ENCODE results near the gene ZNF557.

DNA sequence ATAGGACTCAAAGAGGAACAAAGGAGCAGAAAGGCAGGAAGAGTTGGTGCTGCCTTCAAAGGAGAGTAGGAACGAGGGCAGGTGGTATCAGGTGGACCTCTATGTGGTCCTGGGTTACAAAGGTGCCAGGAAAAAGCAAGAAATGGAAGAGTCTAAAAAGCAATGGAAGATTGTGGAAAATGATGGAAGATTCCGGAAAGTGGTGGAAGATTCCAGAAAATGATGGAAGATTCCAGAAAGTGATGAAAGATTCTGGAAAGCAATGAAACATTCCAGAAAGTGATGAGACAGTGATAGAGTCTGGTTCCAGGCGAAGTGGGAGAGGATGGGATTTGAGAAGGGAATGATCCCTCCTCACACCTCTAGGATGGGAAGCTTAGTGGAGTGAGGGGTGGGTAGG lies 55.3 kb downstream of the ZNF557 start:
- TF ChIP-seq, protein P1, sequence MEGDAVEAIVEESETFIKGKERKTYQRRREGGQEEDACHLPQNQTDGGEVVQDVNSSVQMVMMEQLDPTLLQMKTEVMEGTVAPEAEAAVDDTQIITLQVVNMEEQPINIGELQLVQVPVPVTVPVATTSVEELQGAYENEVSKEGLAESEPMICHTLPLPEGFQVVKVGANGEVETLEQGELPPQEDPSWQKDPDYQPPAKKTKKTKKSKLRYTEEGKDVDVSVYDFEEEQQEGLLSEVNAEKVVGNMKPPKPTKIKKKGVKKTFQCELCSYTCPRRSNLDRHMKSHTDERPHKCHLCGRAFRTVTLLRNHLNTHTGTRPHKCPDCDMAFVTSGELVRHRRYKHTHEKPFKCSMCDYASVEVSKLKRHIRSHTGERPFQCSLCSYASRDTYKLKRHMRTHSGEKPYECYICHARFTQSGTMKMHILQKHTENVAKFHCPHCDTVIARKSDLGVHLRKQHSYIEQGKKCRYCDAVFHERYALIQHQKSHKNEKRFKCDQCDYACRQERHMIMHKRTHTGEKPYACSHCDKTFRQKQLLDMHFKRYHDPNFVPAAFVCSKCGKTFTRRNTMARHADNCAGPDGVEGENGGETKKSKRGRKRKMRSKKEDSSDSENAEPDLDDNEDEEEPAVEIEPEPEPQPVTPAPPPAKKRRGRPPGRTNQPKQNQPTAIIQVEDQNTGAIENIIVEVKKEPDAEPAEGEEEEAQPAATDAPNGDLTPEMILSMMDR (optimal IDR thresholded peaks at IDR 0.05 in 1 of 3, IDR thresholded peaks at IDR 0.05 in 1 of 3, conservative IDR thresholded peaks at IDR 0.05 in 1 of 3; ENCODE audit: extremely low read depth in 1 of 3, insufficient read depth in 2 of 3, low read length in 3 of 3), result no peak
- no peak for TF ChIP-seq EZH2 (IDR thresholded peaks at IDR 0.05; ENCODE audit: low read length)

Measured in keratinocyte (primary cell).